OCI-LY7 (cell line): ENCODE results near the gene ZNF470.

Source experiments
- EZH2phosphoT487 ChIP-seq: fragments of 200-600 bp; sonication (generic); IDR thresholded peaks from 2 replicates; pipeline ENCODE4 v1.6.1; 2018; ENCODE audit warnings: low read depth, borderline replicate concordance, mild to moderate bottlenecking, mixed run types, antibody characterized with exemption, low read length, moderate library complexity, mixed read lengths
- TF ChIP-seq, protein P1 (sequence below): fragments of 200-600 bp; sonication (generic); conservative IDR thresholded peaks from 2 replicates; pipeline ENCODE4 v1.5.1; 2014; ENCODE audit warnings: mild to moderate bottlenecking, antibody characterized with exemption, low read length, moderate library complexity, mixed read lengths

DNA sequence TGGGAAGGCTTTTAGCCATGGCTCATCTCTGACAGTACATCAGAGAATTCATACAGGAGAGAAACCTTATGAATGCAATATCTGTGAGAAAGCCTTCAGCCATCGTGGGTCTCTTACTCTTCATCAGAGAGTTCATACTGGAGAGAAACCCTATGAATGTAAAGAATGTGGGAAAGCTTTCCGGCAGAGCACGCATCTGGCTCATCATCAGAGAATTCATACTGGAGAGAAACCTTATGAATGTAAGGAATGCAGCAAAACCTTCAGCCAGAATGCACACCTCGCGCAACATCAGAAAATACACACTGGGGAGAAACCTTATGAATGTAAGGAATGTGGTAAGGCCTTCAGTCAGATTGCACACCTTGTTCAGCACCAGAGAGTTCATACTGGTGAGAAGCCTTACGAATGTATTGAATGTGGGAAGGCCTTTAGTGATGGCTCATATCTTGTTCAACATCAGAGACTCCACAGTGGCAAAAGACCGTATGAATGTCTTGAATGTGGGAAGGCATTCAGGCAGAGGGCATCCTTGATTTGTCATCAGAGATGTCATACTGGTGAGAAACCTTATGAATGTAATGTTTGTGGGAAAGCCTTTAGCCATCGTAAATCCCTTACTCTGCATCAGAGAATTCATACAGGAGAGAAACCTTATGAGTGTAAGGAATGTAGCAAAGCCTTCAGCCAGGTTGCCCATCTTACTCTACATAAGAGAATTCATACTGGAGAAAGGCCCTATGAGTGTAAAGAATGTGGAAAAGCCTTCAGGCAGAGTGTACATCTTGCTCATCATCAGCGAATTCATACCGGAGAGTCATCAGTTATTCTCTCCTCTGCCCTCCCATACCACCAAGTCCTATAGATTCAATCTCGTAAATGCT lies 10.7 kb downstream of the ZNF470 start:
- TF ChIP-seq, protein P1, sequence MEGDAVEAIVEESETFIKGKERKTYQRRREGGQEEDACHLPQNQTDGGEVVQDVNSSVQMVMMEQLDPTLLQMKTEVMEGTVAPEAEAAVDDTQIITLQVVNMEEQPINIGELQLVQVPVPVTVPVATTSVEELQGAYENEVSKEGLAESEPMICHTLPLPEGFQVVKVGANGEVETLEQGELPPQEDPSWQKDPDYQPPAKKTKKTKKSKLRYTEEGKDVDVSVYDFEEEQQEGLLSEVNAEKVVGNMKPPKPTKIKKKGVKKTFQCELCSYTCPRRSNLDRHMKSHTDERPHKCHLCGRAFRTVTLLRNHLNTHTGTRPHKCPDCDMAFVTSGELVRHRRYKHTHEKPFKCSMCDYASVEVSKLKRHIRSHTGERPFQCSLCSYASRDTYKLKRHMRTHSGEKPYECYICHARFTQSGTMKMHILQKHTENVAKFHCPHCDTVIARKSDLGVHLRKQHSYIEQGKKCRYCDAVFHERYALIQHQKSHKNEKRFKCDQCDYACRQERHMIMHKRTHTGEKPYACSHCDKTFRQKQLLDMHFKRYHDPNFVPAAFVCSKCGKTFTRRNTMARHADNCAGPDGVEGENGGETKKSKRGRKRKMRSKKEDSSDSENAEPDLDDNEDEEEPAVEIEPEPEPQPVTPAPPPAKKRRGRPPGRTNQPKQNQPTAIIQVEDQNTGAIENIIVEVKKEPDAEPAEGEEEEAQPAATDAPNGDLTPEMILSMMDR, result no peak
- TF ChIP-seq EZH2phosphoT487, result no peak
